GM21423 (cell line): ENCODE measurements around the gene ATP2C2.
"Not testable (repeated sequence)": the region's sequence is repeated elsewhere in the genome, so short reads cannot be mapped to it uniquely, and the experiment has no call there.

Experiments used
- ATAC-seq: cut with Tn5 transposase; IDR thresholded peaks from one replicate; pipeline ENCODE4 v1.9.1; 2021; ENCODE audit warnings: mild to moderate bottlenecking, moderate library complexity; ENCODE audit not compliant: unreplicated experiment

ATP2C2 gene

DNA sequence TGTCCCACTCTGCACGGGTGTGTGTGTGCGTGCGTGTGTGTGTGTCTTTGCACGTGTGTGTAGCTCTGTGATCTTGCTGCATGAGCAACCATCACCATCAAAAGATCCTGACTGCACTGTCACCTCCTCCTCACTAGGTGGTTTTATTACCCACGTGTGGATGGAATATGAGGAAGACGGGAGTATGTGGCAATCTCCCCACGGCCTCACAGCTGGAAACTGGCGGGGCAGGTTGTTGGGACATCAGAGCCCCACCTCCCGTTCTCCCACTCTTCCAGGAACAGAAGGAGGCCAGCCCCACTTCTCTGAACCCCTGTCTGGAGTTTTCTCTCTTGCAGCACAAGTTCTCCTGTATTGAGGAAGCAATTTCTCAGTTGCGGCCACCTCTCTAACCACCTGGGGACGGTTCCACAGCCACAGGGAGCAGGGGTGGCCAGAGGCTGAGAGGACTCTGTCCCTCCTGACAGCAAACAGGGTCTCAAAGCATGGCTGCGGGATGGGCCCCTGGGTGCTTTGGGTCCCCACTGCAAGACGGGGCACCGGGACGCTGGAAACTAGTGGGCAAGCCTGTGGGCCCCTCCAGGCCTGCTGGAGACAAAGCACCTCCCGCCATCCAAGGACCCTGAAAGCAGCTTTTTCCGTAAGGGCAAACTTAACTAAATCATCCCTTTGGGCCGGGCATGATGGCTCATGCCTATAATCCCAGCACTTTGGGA lies 27.9 kb upstream of the ATP2C2 start:
- ATAC-seq, result no peak

DNA sequence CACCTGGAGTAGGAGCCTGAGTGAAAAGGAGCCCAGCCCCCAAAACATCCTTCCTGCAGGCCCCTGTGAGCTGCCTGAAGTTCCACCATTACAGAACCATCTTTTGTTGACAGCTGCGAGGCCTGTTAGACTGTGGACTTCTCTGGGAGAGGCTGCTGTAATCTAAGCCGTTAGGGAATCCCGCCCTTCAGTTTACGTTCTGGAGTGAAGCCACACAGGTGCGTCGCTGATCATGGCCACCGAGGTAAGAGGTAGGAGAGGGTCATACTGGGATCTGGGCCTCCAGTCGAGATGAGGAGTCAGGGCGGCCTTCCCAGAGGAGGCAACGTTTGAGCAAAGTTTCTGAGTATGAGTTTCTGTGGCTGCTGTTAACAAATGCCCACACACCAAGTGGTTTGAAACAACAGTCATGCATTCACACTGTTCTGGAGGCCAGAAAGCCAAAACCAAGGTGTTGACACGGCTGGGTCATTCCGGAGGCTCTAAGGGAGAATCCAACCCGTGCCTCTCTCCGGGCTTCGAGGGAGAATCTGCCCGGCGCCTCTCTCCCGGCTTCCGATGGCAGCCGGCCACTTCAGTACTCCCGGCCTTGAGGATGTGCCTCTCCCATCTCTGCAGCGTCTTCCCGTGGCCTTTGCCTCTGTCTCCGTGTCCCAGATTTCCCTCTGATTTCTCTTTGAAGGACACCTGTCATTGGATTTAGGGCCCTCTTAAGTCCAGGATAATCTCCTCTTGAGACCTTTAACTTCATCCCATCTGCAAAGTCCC lies 26.6 kb upstream of the ATP2C2 start:
- ATAC-seq, result no peak

DNA sequence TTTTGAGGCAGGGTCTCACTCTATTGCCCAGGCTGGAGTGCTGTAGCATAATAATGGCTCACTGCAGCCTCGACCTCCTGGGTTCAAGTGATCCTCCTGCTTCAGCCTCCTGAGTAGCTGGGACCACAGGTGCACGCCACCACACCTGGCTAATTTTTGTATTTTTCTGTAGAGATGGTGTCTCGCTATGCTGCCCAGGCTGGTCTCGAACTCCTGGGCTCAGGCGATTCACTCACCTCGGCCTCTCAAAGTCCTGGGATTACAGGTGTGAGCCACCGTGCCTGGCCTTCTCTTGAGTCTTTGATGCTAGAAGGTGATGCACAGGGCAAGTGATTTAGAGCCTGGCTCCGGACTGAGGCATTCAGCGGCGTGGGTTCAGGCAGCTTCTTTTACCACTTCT lies 24.5 kb upstream of the ATP2C2 start:
- ATAC-seq, result not testable (repeated sequence)

- no peak for ATAC-seq
Measured at GRCh38 chr16:84344781-84345180, 23.6 kb upstream of the ATP2C2 start.

- no peak for ATAC-seq
Measured at GRCh38 chr16:84347161-84347560, 21.2 kb upstream of the ATP2C2 start.

DNA sequence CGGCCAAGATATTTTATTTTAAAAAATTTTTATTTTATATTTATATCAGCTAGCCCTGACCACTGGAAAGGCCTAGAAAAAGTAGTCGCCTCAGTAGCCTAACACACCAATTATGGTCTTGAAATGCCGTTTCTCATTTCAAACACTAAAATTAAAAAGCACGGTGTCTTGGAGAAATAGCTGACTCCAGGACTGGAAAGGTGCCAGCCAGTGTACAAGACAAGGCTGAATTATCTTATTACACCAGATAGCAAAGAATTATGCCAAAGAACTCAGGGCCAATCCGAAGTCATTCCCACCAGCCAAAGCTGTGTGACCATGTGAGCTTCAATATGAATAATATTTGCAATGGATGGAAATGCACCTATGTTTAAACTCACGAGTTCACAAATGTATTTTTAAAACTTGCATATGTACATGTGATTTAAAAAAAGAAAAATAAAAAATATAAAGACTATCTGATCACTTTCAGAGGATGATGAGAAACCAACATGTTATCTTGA lies 19.9 kb upstream of the ATP2C2 start:
- ATAC-seq, result no peak

- no peak for ATAC-seq
Measured at GRCh38 chr16:84349862-84350684, 18.3 kb upstream of the ATP2C2 start.

DNA sequence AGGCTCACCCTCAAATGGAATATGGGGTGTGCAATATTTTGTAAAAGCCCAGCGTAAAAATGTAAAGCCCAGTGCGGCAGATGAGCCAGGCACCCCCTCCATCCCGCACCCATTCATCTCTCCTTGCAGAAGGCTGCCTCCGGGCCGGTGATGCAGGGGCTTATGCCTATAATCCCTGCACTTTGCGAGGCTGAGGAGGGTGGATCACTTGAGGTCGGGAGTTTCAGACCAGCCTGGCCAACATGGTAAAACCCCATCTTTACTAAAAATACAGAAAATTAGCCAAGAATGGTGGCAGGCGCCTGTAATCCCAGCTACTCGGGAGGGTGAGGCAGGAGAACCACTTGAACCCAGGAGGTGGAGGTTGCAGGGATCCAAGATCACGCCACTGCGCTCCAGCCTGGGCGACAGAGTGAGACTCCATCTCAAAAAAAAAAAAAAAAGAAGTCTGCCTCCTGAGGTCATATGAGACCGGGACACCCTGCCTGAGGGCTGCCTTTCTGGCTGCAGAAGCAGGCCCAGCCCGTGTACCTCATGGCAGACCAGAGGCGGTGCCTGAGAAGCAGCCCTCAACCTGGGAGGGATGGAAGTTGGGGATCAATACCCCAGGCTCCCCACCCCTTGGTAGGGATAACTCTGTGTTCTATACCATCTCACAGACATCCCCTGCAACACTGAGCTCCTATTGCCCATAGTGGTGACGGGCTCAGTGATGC lies 17.5 kb upstream of the ATP2C2 start:
- no peak for ATAC-seq

- ATAC-seq, result no peak
Measured at GRCh38 chr16:84351630-84352029, 16.7 kb upstream of the ATP2C2 start.

GRCh38 chr16:84354306-84354705 lies 14.0 kb upstream of the ATP2C2 start:
- no peak for ATAC-seq

DNA sequence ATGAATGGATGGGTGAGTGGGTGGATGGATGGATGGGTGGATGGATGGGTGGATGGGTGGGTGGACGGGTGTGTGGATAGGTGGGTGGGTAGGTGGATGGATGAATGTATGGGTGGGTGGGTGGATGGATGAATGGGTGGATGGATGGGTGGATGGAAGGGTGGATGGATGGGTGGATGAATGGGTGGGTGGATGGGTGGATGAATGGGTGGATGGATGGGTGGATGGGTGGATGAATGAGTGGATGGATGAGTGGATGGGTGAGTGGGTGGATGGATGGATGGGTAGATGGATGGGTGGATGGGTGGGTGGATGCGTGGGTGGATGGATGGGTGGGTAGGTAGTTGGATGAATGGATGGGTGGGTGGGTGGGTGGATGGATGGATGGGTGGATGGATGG lies 13.2 kb upstream of the ATP2C2 start:
- no peak for ATAC-seq

GRCh38 chr16:84356176-84356575 lies 12.2 kb upstream of the ATP2C2 start:
- ATAC-seq, result no peak

DNA sequence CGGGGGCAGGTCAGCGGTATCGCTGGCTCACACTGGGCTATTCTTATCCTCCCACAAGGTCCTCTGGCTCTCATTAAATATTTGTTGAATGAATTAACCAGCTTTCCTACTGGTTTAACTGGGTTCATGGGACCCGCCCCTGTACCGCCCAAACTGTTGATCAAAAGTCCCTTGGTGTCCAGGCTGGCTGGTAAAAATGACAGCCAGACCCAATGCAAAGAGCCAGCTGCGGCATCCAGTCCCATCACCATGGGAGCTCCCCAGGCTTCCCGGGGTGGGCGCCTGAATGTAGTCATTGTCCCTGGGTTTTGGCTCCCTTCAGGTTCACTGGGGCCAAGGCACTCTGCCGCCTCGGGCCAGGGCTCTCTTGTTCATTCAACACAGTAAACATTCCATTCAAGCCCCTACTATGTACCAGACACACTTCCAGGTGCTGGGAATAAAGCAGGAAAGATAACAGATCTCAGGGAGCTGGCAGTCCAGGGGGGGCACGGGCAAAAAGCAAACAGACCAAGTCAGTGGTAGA lies 11.7 kb upstream of the ATP2C2 start:
- ATAC-seq, result no peak

- ATAC-seq, result no peak
Measured at GRCh38 chr16:84357191-84357651, 11.1 kb upstream of the ATP2C2 start.

DNA sequence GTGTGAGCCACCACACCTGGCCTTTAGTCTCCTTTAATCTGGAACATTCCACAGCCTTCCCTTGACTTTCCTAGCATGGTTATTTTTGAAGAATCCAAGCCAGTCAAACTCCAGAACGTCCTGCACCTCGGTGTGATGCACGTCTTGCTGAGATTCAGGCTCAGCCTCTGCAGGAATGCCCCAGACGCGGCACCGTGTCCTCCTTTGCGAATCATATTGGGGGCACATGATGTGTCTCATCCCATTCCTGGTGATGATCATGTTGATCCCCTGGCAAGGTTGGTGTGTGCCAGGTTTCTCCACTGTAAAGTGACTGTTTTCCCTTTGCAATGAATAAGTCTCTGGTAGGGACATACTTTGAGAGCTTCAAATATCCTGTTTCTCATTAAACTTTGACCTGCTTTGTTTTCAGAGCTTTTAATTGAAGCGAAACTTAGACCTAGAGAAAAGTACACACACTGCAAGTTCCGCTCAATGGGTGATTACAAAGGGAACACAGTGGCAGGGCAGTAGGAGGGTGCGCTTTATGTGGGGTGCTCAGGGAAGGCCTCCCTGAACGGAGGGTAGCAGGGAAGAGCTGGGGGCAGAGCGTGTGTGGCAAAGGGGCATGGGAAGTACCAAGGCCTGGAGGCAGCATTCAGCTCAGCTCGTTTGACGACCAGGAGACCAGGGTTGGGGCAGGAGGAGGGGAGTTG lies 9.6 kb upstream of the ATP2C2 start:
- ATAC-seq, result no peak

GRCh38 chr16:84359326-84359725 lies 9.0 kb upstream of the ATP2C2 start:
- ATAC-seq, result no peak

- ATAC-seq, result no peak
Measured at GRCh38 chr16:84360170-84360569, 8.2 kb upstream of the ATP2C2 start.

GRCh38 chr16:84360748-84361147 lies 7.6 kb upstream of the ATP2C2 start:
- no peak for ATAC-seq

- ATAC-seq, result no peak
Measured at GRCh38 chr16:84361546-84361945, 6.8 kb upstream of the ATP2C2 start.

GRCh38 chr16:84362471-84362941 lies 5.8 kb upstream of the ATP2C2 start:
- no peak for ATAC-seq
